ENCODE data around the gene STAT4. TPM values are rescaled to one million over a fixed set of nuclear protein-coding genes. Genes with fewer than 3 reads are reported as not detected.

The STAT4 gene
- total RNA-seq, 1 donor from 2014 or later = 0.46 TPM

DNA sequence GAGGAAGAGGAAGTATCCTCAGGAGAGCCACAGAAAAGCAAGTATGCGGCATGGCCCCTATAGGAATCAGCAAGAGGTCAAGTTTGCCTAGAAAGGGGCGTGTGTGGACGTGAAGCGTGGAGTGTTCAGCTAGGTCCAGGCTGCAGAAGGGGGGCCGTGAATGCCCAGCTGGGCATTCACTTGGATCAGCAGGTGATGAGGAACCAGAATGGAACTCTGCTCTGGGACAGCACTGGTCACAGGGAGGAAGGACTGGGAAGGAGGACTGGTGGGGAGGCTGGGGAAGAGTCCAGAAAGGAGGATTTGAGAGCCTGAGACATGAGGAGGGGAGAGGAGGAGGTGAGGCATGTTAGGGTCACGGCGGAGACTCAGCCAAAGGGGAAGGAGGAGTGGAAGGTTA lies 156.6 kb downstream of the STAT4 start:
- TF ChIP-seq, protein P1, sequence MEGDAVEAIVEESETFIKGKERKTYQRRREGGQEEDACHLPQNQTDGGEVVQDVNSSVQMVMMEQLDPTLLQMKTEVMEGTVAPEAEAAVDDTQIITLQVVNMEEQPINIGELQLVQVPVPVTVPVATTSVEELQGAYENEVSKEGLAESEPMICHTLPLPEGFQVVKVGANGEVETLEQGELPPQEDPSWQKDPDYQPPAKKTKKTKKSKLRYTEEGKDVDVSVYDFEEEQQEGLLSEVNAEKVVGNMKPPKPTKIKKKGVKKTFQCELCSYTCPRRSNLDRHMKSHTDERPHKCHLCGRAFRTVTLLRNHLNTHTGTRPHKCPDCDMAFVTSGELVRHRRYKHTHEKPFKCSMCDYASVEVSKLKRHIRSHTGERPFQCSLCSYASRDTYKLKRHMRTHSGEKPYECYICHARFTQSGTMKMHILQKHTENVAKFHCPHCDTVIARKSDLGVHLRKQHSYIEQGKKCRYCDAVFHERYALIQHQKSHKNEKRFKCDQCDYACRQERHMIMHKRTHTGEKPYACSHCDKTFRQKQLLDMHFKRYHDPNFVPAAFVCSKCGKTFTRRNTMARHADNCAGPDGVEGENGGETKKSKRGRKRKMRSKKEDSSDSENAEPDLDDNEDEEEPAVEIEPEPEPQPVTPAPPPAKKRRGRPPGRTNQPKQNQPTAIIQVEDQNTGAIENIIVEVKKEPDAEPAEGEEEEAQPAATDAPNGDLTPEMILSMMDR (IDR thresholded peaks at IDR 0.05; ENCODE audit: insufficient read depth, low read length, poor library complexity, severe bottlenecking) = no peak
- Histone ChIP-seq H3K27me3 (ENCODE audit: control insufficient read depth, insufficient read depth, low read length) (no peaks in the 10 kb centered on the region), H3K36me3 (ENCODE audit: control insufficient read depth, insufficient read depth, low read length) (peaks cover 5% of the 10 kb centered on the region), H3K4me3 (ENCODE audit: low read depth, low read length) (no peak overlapping the region)
- DNase-seq (ENCODE audit: low read depth) = no peak

DNA sequence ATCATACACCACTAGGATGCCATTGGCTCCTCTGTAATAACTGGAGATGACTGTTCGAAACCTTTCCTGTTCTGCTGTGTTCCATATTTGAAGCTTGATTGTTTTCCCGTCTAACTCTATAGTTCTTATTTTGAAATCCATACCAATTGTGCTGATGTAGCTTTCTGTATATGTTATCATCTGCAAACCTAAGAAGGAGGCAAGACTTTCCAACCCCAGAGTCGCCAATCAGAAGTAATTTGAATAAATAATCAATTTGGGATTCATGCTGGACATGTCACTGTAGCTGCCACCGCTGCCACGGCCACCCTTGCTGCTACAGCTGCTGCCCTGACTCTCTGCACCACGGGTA lies 157.5 kb downstream of the STAT4 start:
- no peak for DNase-seq (ENCODE audit: low read depth)
- peaks cover 5% of the 10 kb centered on the region for H3K36me3 ChIP-seq (ENCODE audit: control insufficient read depth, insufficient read depth, low read length)
- no peak overlapping the region for H3K4me3 ChIP-seq (ENCODE audit: low read depth, low read length)
- no peaks in the 10 kb centered on the region for H3K27me3 ChIP-seq (ENCODE audit: control insufficient read depth, insufficient read depth, low read length)
- TF ChIP-seq, protein P1 (IDR thresholded peaks at IDR 0.05; ENCODE audit: insufficient read depth, low read length, poor library complexity, severe bottlenecking) = no peak

DNA sequence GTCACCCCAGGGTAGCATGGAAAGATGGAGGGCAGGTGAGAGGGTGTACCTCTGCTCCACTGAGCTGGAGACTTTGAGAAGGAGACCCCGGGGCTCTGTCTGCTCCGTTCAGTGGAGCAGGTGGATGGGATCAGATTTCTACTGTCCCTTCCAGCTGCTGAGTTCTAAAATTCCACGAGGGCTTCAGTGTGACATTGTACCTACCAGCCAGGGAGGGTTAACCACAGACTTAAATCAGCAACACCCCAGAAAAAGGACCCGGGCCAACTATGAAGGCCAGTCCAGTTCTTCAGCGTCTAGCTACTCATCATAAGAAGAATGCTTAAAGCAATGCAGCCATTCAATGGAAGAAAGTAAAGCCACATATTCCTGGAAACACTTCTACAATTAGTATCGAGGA lies 160.7 kb downstream of the STAT4 start:
- Histone ChIP-seq H3K36me3 (ENCODE audit: control insufficient read depth, insufficient read depth, low read length) (peaks cover 5% of the 10 kb centered on the region), H3K27me3 (ENCODE audit: control insufficient read depth, insufficient read depth, low read length) (no peaks in the 10 kb centered on the region), H3K4me3 (ENCODE audit: low read depth, low read length) (no peak overlapping the region)
- TF ChIP-seq, protein P1 (IDR thresholded peaks at IDR 0.05; ENCODE audit: insufficient read depth, low read length, poor library complexity, severe bottlenecking) = no peak
- no peak for DNase-seq (ENCODE audit: low read depth)

DNA sequence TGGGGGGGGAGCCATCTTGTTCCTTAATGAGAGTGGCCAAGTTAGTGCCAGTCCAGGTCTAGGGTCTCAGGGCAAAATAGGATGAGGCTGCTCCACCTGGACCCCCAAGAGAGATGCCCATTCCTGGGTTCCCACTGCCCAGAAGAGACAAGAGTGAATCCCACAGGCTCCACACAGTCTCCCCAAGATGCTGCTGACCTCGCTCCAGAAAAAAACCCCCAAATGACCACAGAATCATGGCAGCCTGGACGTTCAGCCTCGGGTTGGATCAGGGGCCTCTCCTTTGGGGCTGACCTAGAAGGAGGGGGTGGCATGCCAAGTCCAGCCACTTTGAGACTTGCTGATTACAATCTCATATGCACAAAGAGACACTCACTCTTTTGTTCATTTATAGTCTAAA lies 161.9 kb downstream of the STAT4 start:
- no peak for DNase-seq (ENCODE audit: low read depth)
- H3K4me3 ChIP-seq (ENCODE audit: low read depth, low read length) = no peak overlapping the region
- peaks cover 4% of the 10 kb centered on the region for H3K36me3 ChIP-seq (ENCODE audit: control insufficient read depth, insufficient read depth, low read length)
- TF ChIP-seq, protein P1 (IDR thresholded peaks at IDR 0.05; ENCODE audit: insufficient read depth, low read length, poor library complexity, severe bottlenecking) = no peak
- H3K27me3 ChIP-seq (ENCODE audit: control insufficient read depth, insufficient read depth, low read length) = no peaks in the 10 kb centered on the region

DNA sequence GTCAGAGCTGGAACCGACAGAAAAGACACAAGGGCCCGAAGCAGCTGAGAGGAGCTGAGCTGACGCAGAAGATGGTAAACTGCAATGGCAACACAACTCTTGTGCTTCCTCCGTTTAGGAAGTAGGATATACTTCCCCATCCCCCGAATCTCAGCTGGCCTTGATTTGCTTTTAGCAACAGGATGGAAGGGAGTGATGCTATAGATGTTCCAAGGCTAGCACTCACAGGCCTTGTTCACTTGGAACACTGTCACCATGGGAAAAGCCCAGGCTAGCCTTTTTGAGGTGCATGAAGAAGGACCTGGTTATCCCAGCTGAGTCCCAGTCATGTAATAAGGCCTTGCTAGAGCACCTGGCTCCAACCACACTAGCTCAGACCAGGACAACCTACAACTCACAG lies 162.9 kb downstream of the STAT4 start:
- TF ChIP-seq, protein P1 (IDR thresholded peaks at IDR 0.05; ENCODE audit: insufficient read depth, low read length, poor library complexity, severe bottlenecking) = no peak
- Histone ChIP-seq H3K36me3 (ENCODE audit: control insufficient read depth, insufficient read depth, low read length) (peaks cover 4% of the 10 kb centered on the region), H3K4me3 (ENCODE audit: low read depth, low read length) (no peak overlapping the region), H3K27me3 (ENCODE audit: control insufficient read depth, insufficient read depth, low read length) (no peaks in the 10 kb centered on the region)
- no peak for DNase-seq (ENCODE audit: low read depth)

DNA sequence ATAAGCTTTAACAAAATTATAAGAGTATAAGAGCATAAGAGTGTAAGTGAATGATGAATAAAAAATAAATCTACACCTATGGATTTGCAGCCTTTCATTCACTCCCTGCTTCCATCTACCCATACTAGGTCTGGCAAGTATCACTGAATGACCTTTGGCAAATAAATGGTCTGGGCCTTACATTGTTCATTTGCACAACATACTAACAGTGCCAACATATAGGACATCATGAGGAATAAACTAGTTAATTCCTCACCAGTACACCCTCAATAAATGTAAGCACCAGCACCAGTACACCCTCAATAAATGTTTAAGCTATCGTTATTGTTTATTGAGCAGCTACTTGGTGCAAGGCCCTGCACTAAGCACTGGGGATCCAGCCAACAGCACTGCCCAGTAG lies 163.7 kb downstream of the STAT4 start:
- TF ChIP-seq, protein P1 (IDR thresholded peaks at IDR 0.05; ENCODE audit: insufficient read depth, low read length, poor library complexity, severe bottlenecking) = no peak
- Histone ChIP-seq H3K36me3 (ENCODE audit: control insufficient read depth, insufficient read depth, low read length) (peaks cover 7% of the 10 kb centered on the region), H3K4me3 (ENCODE audit: low read depth, low read length) (no peak overlapping the region), H3K27me3 (ENCODE audit: control insufficient read depth, insufficient read depth, low read length) (no peaks in the 10 kb centered on the region)
- DNase-seq (ENCODE audit: low read depth) = no peak

All from kidney epithelial cell (primary cell).